ENCODE results near the gene CDC42EP1.
"Not testable (repeated sequence)": the region's sequence is repeated elsewhere in the genome, so short reads cannot be mapped to it uniquely, and the experiment has no call there.

Gene CDC42EP1

DNA sequence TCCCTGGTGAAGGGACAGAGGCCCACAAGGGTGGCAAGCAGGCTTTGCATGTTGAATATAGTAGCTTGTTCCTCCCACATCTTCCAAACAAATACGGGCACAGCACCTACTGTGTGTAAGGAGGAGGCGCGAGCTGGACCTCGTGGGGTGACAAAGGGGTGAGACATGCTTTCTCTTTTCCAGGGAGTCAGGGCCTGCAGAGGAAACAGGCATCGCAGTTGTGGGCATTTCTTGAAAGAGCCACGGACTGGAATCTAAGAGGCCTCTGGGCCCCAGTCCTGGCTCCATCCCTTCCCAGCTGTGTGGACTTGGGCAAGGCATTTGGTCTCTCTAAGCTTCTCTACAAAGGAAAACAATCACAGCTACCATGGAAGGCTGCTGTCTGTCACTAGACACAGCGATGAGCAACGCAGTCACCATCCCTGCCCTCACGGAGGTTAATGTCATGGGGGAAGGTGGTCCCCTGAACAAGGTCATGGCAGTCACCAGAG lies 13.0 kb upstream of the CDC42EP1 start:
- TF ChIP-seq, protein P1, sequence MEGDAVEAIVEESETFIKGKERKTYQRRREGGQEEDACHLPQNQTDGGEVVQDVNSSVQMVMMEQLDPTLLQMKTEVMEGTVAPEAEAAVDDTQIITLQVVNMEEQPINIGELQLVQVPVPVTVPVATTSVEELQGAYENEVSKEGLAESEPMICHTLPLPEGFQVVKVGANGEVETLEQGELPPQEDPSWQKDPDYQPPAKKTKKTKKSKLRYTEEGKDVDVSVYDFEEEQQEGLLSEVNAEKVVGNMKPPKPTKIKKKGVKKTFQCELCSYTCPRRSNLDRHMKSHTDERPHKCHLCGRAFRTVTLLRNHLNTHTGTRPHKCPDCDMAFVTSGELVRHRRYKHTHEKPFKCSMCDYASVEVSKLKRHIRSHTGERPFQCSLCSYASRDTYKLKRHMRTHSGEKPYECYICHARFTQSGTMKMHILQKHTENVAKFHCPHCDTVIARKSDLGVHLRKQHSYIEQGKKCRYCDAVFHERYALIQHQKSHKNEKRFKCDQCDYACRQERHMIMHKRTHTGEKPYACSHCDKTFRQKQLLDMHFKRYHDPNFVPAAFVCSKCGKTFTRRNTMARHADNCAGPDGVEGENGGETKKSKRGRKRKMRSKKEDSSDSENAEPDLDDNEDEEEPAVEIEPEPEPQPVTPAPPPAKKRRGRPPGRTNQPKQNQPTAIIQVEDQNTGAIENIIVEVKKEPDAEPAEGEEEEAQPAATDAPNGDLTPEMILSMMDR (IDR thresholded peaks at IDR 0.05; ENCODE audit: extremely low read depth, missing control alignments), result no peak
- no peak for DNase-seq (ENCODE audit: low spot score)

DNA sequence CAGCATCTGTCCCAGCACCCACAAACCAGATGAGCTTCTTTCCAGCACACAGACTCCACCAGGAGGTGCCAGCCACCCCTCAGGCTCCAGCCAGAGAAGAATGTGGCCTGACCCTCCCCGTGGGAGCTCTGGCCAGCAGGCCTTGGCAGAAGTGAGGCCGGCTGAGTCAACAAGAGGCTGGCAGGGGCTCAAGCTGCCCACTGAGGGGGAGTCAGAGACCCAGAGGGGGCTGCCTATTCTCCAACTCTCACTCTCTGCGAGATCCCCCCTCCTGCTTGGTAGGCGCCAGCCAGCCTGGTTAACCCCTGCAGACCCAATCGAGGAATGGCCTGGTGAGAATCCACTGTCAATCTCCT lies 10.6 kb upstream of the CDC42EP1 start:
- no peak for DNase-seq (ENCODE audit: low spot score)
- TF ChIP-seq, protein P1 (IDR thresholded peaks at IDR 0.05; ENCODE audit: extremely low read depth, missing control alignments), result no peak

DNA sequence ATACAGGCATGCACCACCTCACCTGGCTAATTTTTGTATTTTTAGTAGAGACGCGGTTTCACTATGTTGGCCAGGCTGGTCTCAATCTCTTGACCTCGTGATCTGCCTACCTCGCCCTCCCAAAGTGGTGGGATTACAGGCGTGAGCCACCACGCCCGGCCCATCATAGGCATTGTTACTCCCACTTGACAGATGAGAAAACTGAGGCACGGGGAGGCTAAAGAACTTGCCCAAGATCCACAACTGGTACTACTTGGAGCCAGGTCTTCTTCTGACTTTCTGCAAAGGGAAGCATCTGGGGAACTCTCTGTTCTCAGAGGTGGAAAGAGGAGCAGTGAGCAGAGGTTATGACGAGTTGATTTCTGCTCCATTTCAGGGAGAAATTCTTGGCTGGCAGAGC lies 9.4 kb upstream of the CDC42EP1 start:
- DNase-seq (ENCODE audit: low spot score), result not testable (repeated sequence)

DNA sequence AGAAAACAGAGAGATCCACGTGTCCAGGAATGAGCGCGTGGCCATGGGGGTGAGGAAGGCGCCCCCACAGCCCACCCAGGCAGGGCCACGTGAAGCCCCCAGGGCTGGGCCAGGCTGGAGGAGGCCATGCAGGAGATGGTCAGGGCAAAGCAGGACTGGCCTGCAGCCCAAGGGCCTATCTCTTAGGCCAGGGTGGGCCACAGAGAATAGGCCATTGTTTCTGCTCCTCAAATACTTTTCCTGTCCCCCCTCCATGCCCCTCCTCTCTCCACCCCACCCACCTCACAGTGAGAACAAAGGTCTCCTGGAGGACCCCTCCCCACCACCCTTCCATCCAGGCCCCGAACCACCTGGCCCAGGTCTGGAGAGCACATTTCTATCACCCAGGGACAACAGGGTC lies 8.3 kb upstream of the CDC42EP1 start:
- DNase-seq (ENCODE audit: low spot score), result no peak
- TF ChIP-seq, protein P1 (IDR thresholded peaks at IDR 0.05; ENCODE audit: extremely low read depth, missing control alignments), result no peak

DNA sequence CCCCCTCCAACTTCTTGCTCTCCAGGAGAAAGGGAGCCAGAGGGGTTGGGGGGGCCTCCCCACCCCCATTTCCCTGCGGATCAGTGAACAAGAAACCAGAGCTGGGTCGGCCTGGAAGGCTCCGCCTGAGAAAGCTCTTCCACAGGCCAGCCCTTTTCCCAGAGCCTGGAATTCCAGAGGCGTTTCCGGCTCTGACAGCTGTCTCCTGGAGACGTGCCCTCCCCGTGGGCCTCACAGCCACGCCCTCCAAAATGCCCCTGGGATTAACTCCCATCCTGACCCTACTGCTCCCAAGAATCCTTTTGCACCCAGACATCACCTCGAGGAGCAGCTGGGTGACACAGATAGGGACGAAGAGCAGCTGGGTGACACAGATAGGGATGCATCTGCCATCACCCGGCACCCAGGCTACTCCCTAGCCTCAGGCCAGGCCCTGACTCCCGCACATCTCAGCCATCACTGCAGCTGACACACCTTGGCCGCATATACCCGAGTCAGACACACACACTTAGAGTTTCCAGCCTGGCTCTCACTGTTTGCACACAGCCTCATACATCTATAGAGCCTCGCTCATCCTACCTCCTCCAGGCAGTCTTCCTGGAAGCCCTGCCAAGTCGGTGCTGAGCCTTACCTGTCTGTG lies 7.6 kb upstream of the CDC42EP1 start:
- TF ChIP-seq, protein P1 (IDR thresholded peaks at IDR 0.05; ENCODE audit: extremely low read depth, missing control alignments), result no peak
- DNase-seq (ENCODE audit: low spot score), result no peak

DNA sequence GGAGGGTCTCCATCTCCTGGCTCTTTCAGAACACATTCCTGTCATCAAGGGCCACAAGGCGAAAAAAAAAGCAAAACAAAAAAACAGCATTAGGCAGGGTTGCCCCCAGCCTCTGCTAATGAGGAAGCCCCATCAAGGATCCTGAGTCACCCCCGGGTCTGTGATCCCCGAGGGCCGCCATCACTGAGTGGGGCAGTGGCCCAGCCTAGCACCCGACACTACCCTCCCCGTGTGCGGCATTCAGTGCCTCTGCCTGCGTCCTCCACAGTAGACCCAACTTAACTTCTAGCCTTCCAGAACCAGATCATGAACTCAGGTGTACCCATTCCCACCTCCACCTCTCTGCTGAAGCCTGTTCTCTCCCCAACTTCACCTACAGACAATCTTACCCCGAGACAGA lies 6.6 kb upstream of the CDC42EP1 start:
- no peak for DNase-seq (ENCODE audit: low spot score)
- TF ChIP-seq, protein P1 (IDR thresholded peaks at IDR 0.05; ENCODE audit: extremely low read depth, missing control alignments), result no peak

DNA sequence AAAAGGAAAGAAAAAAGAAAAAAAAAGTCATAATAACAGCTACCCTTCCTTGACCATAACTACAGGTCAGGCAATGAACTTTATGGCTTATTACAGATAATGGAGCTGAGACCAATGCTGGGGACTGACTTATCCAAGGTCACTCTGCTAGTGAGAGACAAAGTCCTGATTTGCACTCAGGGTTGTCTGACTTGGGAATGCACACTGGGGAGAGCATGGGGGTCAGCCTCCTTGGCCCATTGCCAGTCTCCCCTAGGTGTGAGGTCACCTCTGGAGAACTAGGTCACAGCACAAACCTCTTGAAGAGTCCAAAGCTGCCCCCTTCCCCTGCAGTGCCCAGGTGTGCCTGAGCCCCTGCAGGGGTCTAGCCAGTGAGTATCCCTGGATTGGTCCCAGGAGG lies 5.3 kb upstream of the CDC42EP1 start:
- TF ChIP-seq, protein P1 (IDR thresholded peaks at IDR 0.05; ENCODE audit: extremely low read depth, missing control alignments), result no peak
- no peak for DNase-seq (ENCODE audit: low spot score)

DNA sequence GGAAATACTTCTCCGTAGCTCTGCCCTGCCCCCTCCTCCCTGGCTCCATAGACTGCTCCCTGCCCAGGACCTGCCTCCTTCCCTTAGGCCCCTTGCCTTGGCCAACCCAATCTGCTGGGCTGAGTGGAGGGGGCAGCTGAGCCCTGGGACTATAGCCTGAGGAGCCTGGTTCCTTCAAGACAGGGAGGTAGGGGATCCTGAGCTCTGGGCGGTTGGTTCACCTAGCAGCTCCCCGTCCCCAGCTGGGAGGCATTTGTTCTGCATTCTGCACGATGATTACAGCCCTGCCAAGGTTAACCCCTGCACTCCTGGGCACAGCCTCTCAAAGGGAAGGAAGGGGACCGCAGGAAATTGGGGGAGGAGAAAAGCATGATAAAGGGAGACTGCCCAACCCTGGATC lies 3.6 kb upstream of the CDC42EP1 start:
- TF ChIP-seq, protein P1 (IDR thresholded peaks at IDR 0.05; ENCODE audit: extremely low read depth, missing control alignments), result no peak

More for the DNA sequence above, 3.6 kb upstream of the CDC42EP1 start:
- no peak for DNase-seq (ENCODE audit: low spot score)
